Fibroblast of upper back skin (primary cell): ENCODE measurements around the gene AKT2.

Experiments used
- DNase-seq: peaks from one replicate; pipeline ENCODE4 v3.0.0-alpha.2; 2013

The AKT2 gene

DNA sequence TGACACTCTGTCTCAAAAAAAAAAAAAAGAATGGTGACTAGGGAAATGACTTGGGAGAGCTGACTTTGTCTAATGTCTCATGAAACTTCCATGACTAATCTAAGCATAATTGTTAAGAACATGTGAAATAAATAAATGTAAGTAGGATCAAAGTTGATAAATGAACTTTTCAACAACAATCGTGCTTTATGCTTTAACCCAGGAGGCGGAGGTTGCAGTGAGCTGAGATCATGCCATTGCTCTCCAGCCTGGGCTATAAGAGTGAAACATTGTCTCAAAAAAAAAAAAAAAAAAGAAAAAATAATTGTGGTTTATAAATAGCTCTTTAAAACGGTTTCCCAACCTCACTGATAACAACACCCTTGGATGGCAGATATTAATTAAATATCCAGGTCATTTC lies 12.9 kb upstream of the AKT2 start:
- no peak for DNase-seq

- no peak for DNase-seq
Measured at GRCh38 chr19:40294560-40294959, 9.4 kb upstream of the AKT2 start.

DNA sequence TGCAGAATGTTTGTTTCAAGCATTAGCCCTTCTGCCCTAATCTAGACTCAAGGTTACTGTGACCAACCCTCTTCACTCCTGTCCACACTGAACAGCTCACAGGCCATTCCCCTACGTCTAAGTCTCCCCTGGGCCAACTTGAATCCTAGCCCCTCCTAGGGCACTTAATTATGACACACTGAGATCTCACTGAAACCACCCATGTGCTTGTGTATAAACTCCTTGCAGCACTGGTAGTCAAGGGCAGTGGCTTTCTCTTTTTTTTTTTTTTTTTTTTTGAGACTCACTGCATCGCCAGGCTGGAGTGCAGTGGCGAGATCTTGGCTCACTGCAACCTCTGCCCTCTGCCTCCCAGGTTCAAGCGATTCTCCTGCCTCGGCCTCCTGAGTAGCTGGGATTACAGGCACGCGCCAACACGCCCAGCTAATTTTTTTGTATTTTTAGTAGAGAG lies 1.9 kb upstream of the AKT2 start:
- no peak for DNase-seq

- DNase-seq = no peak
Measured at GRCh38 chr19:40286235-40286970, 1.3 kb upstream of the AKT2 start.

GRCh38 chr19:40285353-40286234 lies 449 bp upstream of the AKT2 start:
- peak; percentile 100 for DNase-seq

DNA sequence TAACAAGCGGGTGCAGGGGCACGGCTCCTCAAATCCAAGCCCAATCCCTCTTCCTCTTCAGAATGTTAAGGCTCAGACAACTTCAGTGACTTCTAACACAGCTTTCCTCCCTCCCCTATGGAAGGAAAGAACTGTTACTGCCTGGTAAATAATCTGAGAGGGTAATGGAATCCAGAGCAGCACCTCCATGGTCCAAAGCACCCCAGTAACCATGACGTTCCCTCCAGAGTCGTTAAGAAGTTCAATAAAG lies 969 bp downstream of the AKT2 start:
- DNase-seq = no peak

GRCh38 chr19:40283414-40284250 lies 1.5 kb downstream of the AKT2 start:
- no peak for DNase-seq

DNA sequence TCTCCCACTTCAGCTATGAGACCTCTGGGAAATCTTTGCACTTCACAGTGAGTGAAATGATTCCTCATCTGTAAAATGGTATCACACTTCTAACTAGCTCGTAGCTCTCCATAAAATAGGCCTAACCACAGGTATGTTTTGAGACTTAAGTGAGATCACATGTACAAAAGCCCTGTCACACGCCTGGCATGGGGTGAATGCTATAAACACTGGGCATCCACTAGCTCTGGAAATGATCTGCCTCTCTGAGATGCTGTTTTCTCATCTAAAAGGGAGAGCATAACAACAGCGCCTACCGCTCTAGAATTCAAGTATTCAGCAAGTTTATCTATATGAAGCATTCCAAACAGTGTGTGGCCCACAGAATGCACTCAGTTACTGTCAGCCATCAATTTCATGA lies 2.2 kb downstream of the AKT2 start:
- DNase-seq = no peak

GRCh38 chr19:40282209-40282580 lies 3.0 kb downstream of the AKT2 start:
- no peak for DNase-seq

DNA sequence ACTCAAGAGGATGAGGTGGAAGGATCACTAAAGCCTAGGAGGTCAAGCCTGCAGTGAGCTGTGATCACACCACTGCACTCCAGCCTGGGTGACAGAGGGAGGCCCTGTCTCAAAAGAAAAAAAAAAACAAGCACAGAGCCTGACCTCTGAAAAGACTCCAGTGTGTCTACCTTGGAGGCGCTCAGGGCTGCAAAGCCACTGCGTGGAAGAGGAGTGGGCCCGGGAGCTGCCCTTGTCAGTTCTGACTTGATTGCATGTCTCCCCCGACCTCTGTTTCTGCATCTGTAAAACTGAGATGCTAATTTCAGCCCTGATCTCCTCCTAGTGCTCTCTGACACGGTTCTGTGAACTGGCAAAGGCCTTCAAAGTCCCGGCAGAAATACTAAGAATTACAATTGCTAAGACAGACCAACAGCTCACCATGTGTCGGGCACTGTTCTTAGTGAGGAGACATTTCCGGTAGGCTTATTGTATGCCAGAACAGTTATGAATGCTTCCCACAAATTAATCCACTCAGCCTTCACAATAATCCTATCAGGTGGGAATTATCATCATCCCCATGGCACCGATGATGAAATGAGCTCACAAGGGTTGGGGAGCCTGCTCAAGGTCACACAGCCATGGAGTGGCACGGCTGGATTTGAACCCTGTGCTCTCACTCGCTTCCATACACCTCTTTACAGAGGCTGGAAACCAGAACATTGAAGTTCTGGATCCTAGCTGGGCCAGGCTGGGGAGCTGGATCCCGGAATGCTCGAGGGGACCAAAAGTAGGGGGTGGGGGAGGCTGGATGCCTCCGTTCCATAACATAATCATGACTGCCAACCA lies 3.5 kb downstream of the AKT2 start:
- no peak for DNase-seq

- no peak for DNase-seq
Measured at GRCh38 chr19:40280608-40281221, 4.4 kb downstream of the AKT2 start.

GRCh38 chr19:40279761-40280607 lies 5.2 kb downstream of the AKT2 start:
- no peak for DNase-seq

DNA sequence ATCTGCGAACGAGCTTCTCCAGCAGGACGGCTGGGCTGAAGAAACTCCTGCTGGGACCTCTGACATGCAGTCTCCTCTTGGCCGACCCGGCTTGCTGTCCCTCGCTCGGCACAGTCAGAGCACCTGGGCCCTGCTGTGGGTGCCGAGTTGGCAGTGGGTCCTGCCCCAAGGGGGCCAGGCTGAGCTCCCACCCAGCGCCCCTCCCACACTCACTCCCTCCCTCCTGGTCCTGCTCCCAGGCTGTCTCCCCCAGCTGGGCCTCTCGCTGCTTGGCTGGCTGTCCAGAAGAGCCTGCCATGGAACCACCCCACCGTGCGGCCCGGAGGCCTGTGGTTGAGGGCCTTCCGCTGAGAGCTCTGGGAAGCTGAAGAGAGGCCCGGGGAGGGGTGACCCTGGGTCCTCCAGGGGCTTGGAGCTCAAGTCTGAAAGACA lies 6.0 kb downstream of the AKT2 start:
- peak; percentile 64 for DNase-seq

GRCh38 chr19:40278361-40279035 lies 6.6 kb downstream of the AKT2 start:
- no peak for DNase-seq

- no peak for DNase-seq
Measured at GRCh38 chr19:40277356-40278059, 7.6 kb downstream of the AKT2 start.

- no peak for DNase-seq
Measured at GRCh38 chr19:40274585-40275544, 10.3 kb downstream of the AKT2 start.

GRCh38 chr19:40273469-40274360 lies 11.4 kb downstream of the AKT2 start:
- no peak for DNase-seq

- no peak for DNase-seq
Measured at GRCh38 chr19:40272261-40272660, 12.9 kb downstream of the AKT2 start.
